T47D (cell line): ENCODE data around the gene MGMT.

Source experiments
- DNase-seq, 2 experiments: peaks; one replicate each; pipeline versions ENCODE4 v3.0.0 to v3.0.0-alpha.2; 2011 to 2012; ENCODE audit warnings: low read depth in 1 of 2, low spot score in 1 of 2
- JUND ChIP-seq: IDR thresholded peaks from 2 replicates; pipeline ENCODE4 v1.6.1; 2012; ENCODE audit warnings: low read depth
- in situ Hi-C: cut with HindIII; loops from 2 replicates; pipeline ENCODE4 v1.10.0; 2016; ENCODE audit warnings: low sequenced_read_pairs, low pct_unique_long_range_greater_than_20kb

MGMT gene

GRCh38 chr10:129774082-129774735 lies 307.2 kb downstream of the MGMT start:
- in situ Hi-C loops = no loop called here
- DNase-seq = no peak
- TF ChIP-seq JUND = no peak

- TF ChIP-seq JUND = no peak
- in situ Hi-C loops = no loop called here
- no peak for DNase-seq
These were observed 307.8 kb downstream of the MGMT start for GRCh38 chr10:129774736-129775401.

GRCh38 chr10:129775681-129776080 lies 308.6 kb downstream of the MGMT start:
- DNase-seq = no peak
- in situ Hi-C loops = no loop called here
- no peak for TF ChIP-seq JUND

- in situ Hi-C loops = no loop called here
- no peak for TF ChIP-seq JUND
These were observed 310.6 kb downstream of the MGMT start for GRCh38 chr10:129777687-129778086.

GRCh38 chr10:129778571-129778970 lies 311.5 kb downstream of the MGMT start:
- TF ChIP-seq JUND = no peak
- in situ Hi-C loops = no loop called here
- no peak for DNase-seq

More at GRCh38 chr10:129777687-129778086, 310.6 kb downstream of the MGMT start:
- DNase-seq = no peak

GRCh38 chr10:129779126-129780111 lies 312.4 kb downstream of the MGMT start:
- no peak for TF ChIP-seq JUND
- no peak for DNase-seq
- in situ Hi-C loops = no loop called here

GRCh38 chr10:129780198-129780597 lies 313.2 kb downstream of the MGMT start:
- in situ Hi-C loops = no loop called here
- no peak for DNase-seq

GRCh38 chr10:129780901-129781795 lies 314.1 kb downstream of the MGMT start:
- no peak for DNase-seq
- no peak for TF ChIP-seq JUND
- in situ Hi-C loops = no loop called here

More at GRCh38 chr10:129780198-129780597, 313.2 kb downstream of the MGMT start:
- TF ChIP-seq JUND = no peak

- in situ Hi-C loops = no loop called here
- DNase-seq = no peak
- TF ChIP-seq JUND = no peak
These were observed 317.2 kb downstream of the MGMT start for GRCh38 chr10:129784291-129784690.

- TF ChIP-seq JUND = no peak
- no peak for DNase-seq
- in situ Hi-C loops = no loop called here
These were observed 317.9 kb downstream of the MGMT start for GRCh38 chr10:129784891-129785290.

GRCh38 chr10:129785536-129785981 lies 318.5 kb downstream of the MGMT start:
- no peak for DNase-seq
- no peak for TF ChIP-seq JUND
- in situ Hi-C loops = no loop called here

- in situ Hi-C loops = no loop called here
- TF ChIP-seq JUND = no peak
- no peak for DNase-seq
These were observed 319.2 kb downstream of the MGMT start for GRCh38 chr10:129786216-129786615.
